Left lung (tissue), 10 donors: ENCODE measurements around the gene ATP8B2. TPM values are rescaled to one million over a fixed set of nuclear protein-coding genes. Genes with fewer than 3 reads are reported as not detected.

Source experiments
- ATAC-seq: fragments of 200-7000 bp; cut with Tn5 transposase; one replicate; pipeline ENCODE4 v1.9.1; 2020; ENCODE audit warnings: moderate library complexity
- DNase-seq, 4 donors: peaks; one replicate each; pipeline ENCODE4 v3.0.0-alpha.2; 2013 to 2020
- H3K27ac ChIP-seq, 2 donors: fragments of 200-600 bp; sonication (generic) in 1 of 2; one replicate each; pipeline versions ENCODE4 v1.5.0 to v1.8.0; 2020 to 2021
- H3K27me3 ChIP-seq, 2 donors: fragments of 200-600 bp; sonication (generic) in 1 of 2; one replicate each; pipeline versions ENCODE4 v1.5.0 to v1.8.0; 2020 to 2021
- H3K36me3 ChIP-seq, 2 donors: fragments of 200-600 bp; sonication (generic) in 1 of 2; one replicate each; pipeline versions ENCODE4 v1.5.0 to v1.8.0; 2020 to 2021
- H3K4me1 ChIP-seq, 2 donors: fragments of 200-600 bp; one replicate each; pipeline ENCODE4 v1.8.0; 2021
- H3K4me3 ChIP-seq, 2 donors: fragments of 200-600 bp; sonication (generic) in 1 of 2; one replicate each; pipeline versions ENCODE4 v1.5.0 to v1.8.0; 2020 to 2021; ENCODE audit warnings: mild to moderate bottlenecking in 1 of 2
- H3K9me3 ChIP-seq, 2 donors: fragments of 200-600 bp; sonication (generic) in 1 of 2; one replicate each; pipeline versions ENCODE4 v1.5.0 to v1.8.0; 2020 to 2021
- CTCF ChIP-seq, 2 donors: fragments of 200-600 bp; sonication (generic) in 1 of 2; IDR thresholded peaks; one replicate each; pipeline versions ENCODE4 v1.5.0 to v1.8.0; 2021; ENCODE audit warnings: antibody characterized with exemption in 2 of 2
- intact Hi-C, 2 donors: fragments of 100-400 bp; cut with DNase I; formaldehyde crosslinking; loops; one replicate each; pipeline versions ENCODE4 v1.11.2 to v1.14.2; 2022
- polyA plus RNA-seq, 6 donors: library from polyadenylated mRNA; unstranded; fragments of 120-200 nt; gene quantifications; one replicate each; pipeline ENCODE4 v1.2.1, GENCODE V29; 2013; ENCODE audit not compliant: insufficient read length in 6 of 6
- total RNA-seq, 2 donors: library from RNA; stranded (reverse); fragmentation: NEBNext Ultra II Directional; extraction: Animal tissue kit (Norgen Biotek cat#: 25700); gene quantifications; one replicate each; pipeline ENCODE4 v1.2.1, GENCODE V29; 2021
- donor health status: DM: no; HTN: yes; CAD: no.
- donor health status: DM: no; HTN: no; CAD: no.

Gene ATP8B2
- total and polyA plus RNA-seq, 8 donors, result 32.9 to 41.9 (median 36.6) TPM

- DNase-seq (no peak), ATAC-seq (no peak)
- intact Hi-C loops, result no loop called here
- no peak overlapping the region for H3K27ac ChIP-seq
- peaks cover 0 to 28% of the 10 kb centered on the region in 2 donors for H3K4me1 ChIP-seq
- no peaks in the 10 kb centered on the region for H3K9me3 ChIP-seq
- peaks cover 0 to 66% of the 10 kb centered on the region in 2 donors for H3K36me3 ChIP-seq
- TF ChIP-seq CTCF (IDR thresholded peaks at IDR 0.05), result no peak
- no peak overlapping the region for H3K4me3 ChIP-seq
- H3K27me3 ChIP-seq, result no peaks in the 10 kb centered on the region
These were observed 21.1 kb downstream of the ATP8B2 start for GRCh38 chr1:154346276-154346917.

- Histone ChIP-seq H3K27me3 (peaks cover 0 to 15% of the 10 kb centered on the region in 2 donors), H3K4me1 (peaks cover 8 to 30% of the 10 kb centered on the region in 2 donors), H3K4me3 (no peak overlapping the region), H3K27ac (no peak overlapping the region), H3K36me3 (peaks cover 0 to 54% of the 10 kb centered on the region in 2 donors), H3K9me3 (no peaks in the 10 kb centered on the region)
- no peak for TF ChIP-seq CTCF (IDR thresholded peaks at IDR 0.05)
- intact Hi-C loops, result no loop called here
- no peak for DNase-seq
- ATAC-seq, result no peak
These were observed 22.6 kb downstream of the ATP8B2 start for GRCh38 chr1:154347961-154348360.

DNA sequence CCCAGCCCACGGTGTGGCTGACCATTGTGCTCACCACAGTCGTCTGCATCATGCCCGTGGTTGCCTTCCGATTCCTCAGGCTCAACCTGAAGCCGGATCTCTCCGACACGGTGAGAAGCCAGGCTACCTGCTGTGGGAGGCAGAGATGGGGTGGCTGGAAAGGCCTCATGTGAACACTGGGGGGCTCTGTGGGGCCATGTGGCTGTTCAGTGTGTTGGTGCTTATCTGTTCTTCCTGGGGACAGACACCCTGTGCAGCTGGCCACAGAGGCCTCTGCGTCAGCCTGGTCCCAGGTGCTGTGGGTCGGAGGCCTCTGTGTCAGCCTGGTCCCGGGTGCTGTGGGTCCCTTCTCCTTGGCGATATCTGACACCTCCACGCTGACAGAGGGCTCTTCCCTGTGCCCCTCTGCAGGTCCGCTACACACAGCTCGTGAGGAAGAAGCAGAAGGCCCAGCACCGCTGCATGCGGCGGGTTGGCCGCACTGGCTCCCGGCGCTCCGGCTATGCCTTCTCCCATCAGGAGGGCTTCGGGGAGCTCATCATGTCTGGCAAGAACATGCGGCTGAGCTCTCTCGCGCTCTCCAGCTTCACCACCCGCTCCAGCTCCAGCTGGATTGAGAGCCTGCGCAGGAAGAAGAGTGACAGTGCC lies 23.2 kb downstream of the ATP8B2 start:
- no peak overlapping the region for H3K27ac ChIP-seq
- no peaks in the 10 kb centered on the region for H3K9me3 ChIP-seq
- DNase-seq (no peak), ATAC-seq (no peak)
- no peak overlapping the region for H3K4me3 ChIP-seq
- H3K27me3 ChIP-seq, result peaks cover 0 to 17% of the 10 kb centered on the region in 2 donors
- intact Hi-C loops, result no loop called here
- H3K36me3 ChIP-seq, result peaks cover 0 to 50% of the 10 kb centered on the region in 2 donors
- no peak for TF ChIP-seq CTCF (IDR thresholded peaks at IDR 0.05)
- H3K4me1 ChIP-seq, result peaks cover 8 to 34% of the 10 kb centered on the region in 2 donors

- intact Hi-C loops, result no loop called here
- peaks cover 0 to 17% of the 10 kb centered on the region in 2 donors for H3K27me3 ChIP-seq
- no peak for DNase-seq
- ATAC-seq, result no peak
- no peak for TF ChIP-seq CTCF (IDR thresholded peaks at IDR 0.05)
- no peak overlapping the region for H3K4me3 ChIP-seq
- H3K27ac ChIP-seq, result no peak overlapping the region
- H3K4me1 ChIP-seq, result peaks cover 8 to 37% of the 10 kb centered on the region in 2 donors
- H3K36me3 ChIP-seq, result peaks cover 0 to 44% of the 10 kb centered on the region in 2 donors
- no peaks in the 10 kb centered on the region for H3K9me3 ChIP-seq
These were observed 23.8 kb downstream of the ATP8B2 start for GRCh38 chr1:154349121-154349520.

DNA sequence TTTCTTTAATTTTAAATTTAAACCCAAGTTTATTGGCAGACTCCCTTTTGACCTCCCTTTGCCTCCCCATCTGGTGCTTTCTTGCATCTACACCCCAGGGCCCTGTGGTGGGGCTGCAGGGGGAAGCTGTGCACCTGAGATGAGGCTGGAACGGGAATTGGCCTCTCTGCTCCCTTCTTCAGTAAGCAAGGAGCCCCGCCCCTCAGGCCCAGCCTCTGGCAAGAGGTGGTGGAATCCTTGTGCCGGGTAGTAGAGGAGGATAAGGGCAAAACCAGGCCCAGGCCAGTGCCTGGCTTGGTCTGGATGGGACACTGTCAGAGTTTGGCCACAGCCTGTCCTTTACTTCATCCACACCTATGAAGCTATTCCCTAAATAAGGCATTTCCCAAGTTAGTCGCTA lies 25.1 kb downstream of the ATP8B2 start:
- H3K27me3 ChIP-seq, result peaks cover 0 to 17% of the 10 kb centered on the region in 2 donors
- no peaks in the 10 kb centered on the region for H3K9me3 ChIP-seq
- TF ChIP-seq CTCF (IDR thresholded peaks at IDR 0.05), result no peak
- DNase-seq (no peak), ATAC-seq (no peak)
- no peak overlapping the region for H3K27ac ChIP-seq
- peaks cover 0 to 35% of the 10 kb centered on the region in 2 donors for H3K36me3 ChIP-seq
- intact Hi-C loops, result no loop called here
- peaks cover 8 to 37% of the 10 kb centered on the region in 2 donors for H3K4me1 ChIP-seq
- no peak overlapping the region for H3K4me3 ChIP-seq
